ACC112 (cell line): ENCODE measurements around the gene SLC23A3.

Experiments
- H2AFZ ChIP-seq: fragments of 200-600 bp; sonication (generic); one replicate; pipeline ENCODE4 v1.6.0; 2017; ENCODE audit warnings: antibody characterized with exemption, low read length; ENCODE audit not compliant: unreplicated experiment
- H3K27ac ChIP-seq: fragments of 200-600 bp; sonication (generic); 2 replicates; pipeline ENCODE4 v1.5.1; 2014; ENCODE audit warnings: low read depth, mild to moderate bottlenecking, antibody characterized with exemption, low read length, moderate library complexity
- H3K27me3 ChIP-seq: fragments of 200-600 bp; sonication (generic); 2 replicates; pipeline ENCODE4 v1.6.1; 2014; ENCODE audit warnings: mild to moderate bottlenecking, antibody characterized with exemption, low read length, moderate library complexity, mixed read lengths; ENCODE audit not compliant: insufficient read depth
- H3K36me3 ChIP-seq: fragments of 200-600 bp; sonication (generic); 2 replicates; pipeline ENCODE4 v1.6.1; 2016; ENCODE audit warnings: mild to moderate bottlenecking, antibody characterized with exemption, low read length, moderate library complexity, mixed read lengths; ENCODE audit not compliant: insufficient read depth
- H3K4me1 ChIP-seq: fragments of 200-600 bp; sonication (generic); one replicate; pipeline ENCODE4 v1.6.1; 2016; ENCODE audit warnings: low read length, mixed read lengths; ENCODE audit not compliant: insufficient read depth, unreplicated experiment, control insufficient read depth
- H3K4me3 ChIP-seq: fragments of 200-600 bp; sonication (generic); 2 replicates; pipeline ENCODE4 v1.5.1; 2014; ENCODE audit warnings: mild to moderate bottlenecking, low read depth, low read length
- H3K79me2 ChIP-seq: fragments of 200-600 bp; sonication (generic); one replicate; pipeline ENCODE4 v1.6.0; 2016; ENCODE audit warnings: low read length; ENCODE audit not compliant: control insufficient read depth, unreplicated experiment, insufficient read depth

Gene SLC23A3

DNA sequence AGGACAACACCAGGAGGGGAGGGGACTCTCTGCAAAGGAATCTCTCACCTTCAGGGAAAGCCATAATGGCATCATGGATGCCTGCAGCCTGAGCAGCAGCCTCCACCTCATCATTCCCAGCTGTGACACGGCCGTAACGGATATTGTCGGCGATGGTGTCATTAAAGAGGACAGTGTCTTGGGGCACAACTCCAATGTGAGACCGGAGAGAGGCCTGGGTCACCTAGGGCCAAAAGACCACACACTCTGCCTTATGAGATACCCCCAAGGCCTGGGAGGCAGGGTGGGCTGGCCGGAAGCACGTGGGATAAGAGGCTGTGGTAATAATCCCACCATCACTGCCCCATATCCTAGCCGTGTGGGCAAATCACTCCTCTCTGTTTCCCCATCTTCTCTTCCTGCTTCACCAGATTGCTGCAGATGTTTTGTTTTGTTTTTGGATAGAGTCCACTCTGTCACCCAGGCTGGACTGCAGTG is 41.1 kb upstream of the SLC23A3 start:
- Histone ChIP-seq H2AFZ (no peak overlapping the region), H3K27ac (no peak overlapping the region), H3K27me3 (no peaks in the 10 kb centered on the region), H3K4me3 (no peak overlapping the region), H3K79me2 (peaks cover 2% of the 10 kb centered on the region), H3K36me3 (peaks cover 14% of the 10 kb centered on the region; the same call in 1 of the 2 replicates), H3K4me1 (peaks cover 22% of the 10 kb centered on the region)

DNA sequence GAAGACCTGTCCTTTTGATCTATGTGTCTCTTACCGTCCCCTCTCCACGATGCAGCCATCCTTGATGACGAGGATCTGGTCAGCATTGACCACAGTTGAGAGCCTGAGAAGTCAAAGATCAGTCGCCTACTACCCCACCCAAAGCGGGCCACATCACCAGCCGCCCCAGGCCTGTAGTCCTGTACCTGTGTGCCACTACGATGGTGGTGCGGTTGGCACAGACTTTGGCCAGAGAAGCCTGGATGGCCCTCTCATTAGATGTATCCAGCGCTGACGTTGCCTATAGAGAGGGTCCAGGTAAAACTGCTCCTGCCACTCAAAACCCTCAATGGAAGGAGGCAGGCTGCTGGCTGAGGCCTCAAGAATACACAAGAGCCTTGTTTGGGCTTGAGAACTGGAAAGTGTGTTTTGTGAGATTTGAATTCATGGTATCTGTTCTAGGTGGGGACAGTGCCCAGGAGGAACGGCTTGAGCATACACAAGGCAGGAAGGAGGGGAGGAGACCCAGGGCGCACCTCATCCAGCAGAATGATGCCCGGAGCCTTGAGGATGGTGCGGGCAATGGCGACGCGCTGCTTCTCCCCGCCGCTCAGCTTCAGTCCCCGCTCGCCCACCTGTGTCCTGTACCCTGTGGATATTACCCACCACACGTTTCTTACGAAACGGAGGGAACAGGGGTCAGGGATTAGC is 40.5 kb upstream of the SLC23A3 start:
- Histone ChIP-seq H3K4me3 (no peak overlapping the region), H3K27me3 (no peaks in the 10 kb centered on the region), H3K27ac (no peak overlapping the region), H3K4me1 (peaks cover 23% of the 10 kb centered on the region), H2AFZ (no peak overlapping the region), H3K36me3 (peaks cover 11% of the 10 kb centered on the region; the same call in 1 of the 2 replicates), H3K79me2 (no peaks in the 10 kb centered on the region)

DNA sequence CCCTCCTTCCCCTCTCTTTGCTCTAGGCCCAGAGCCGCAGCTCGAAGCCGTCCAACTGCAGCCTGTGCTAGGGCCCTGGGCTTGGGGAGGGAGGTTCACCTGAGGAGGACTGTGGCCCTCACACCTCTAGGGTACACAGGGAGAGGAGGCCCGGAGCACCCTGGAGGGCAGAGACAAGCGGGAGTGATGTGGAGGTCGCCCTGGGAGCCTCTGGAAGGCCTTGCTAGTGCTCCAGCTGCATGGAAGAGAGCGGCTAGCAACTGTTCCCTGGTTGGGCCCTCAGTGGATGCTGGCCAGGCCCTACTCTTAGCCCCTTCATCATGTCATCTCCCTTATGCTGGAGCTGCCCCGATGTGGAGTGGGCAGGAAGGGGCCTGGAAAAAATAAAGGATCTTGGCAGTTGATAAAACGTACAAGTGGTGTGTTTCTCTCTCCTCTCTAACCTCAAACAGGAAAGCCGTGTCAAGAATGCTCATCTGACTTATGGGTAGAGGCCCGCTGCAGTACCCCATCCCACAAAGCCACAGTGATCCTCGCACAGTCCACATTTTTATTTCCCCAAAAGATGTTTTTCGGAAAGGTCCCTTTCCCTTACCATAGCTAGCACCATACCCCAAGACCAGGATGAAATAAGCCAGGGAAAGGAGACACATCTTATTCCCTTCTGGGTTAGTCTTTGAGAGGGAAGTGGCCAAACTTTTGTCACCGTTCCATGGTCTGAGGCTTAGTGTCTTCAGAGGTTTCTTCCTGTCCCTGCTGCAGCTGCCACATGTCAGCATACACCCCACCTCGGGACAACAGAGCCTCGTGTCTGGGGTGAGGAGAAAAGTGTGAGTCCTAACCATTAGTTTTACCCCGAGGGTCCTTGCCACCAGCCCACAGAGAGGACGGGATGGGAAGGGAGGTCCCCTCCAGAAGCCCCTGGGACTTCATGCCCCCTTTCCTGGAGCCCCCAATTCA is 39.7 kb upstream of the SLC23A3 start:
- Histone ChIP-seq H3K4me3 (no peak overlapping the region), H3K4me1 (peaks cover 23% of the 10 kb centered on the region), H3K36me3 (peaks cover 5% of the 10 kb centered on the region; the same call in 1 of the 2 replicates), H3K27me3 (no peaks in the 10 kb centered on the region), H3K27ac (no peak overlapping the region), H3K79me2 (no peaks in the 10 kb centered on the region), H2AFZ (no peak overlapping the region)

DNA sequence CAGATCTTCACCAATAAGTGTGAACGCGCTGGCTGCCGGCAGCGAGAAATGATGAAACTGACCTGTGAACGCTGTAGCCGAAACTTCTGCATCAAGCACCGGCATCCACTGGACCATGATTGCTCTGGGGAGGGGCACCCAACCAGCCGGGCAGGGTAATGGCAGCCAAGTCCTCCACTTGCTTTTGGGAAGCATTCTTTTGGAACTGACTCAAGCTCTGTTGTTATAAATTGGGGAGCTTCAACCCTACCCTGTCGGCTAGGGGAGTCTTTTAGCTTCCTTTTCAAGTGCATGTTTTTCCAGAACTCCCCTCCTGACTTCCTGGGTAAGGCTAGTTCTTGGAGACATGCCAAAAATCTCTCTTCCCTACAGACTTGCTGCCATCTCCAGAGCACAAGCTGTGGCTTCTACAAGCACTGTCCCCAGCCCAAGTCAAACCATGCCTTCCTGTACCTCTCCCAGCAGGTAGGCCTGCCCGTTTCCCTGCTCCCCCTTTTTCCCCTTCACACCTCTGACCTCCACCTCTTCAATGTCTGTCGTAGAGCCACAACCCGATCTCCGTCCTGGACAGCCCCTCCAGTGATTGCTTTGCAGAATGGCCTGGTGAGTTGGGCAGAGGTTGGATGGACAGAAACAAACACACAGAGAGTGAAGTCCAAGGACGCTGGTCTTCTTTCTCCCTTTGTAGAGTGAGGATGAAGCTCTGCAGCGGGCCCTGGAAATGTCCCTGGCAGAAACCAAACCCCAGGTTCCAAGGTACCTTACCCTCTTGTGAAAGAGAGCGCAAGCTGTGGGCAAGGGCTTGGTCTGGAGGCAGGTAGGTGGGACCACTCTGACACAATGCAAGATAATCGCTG is 38.3 kb upstream of the SLC23A3 start:
- Histone ChIP-seq H3K4me3 (peak overlapping the region; percentile 86), H2AFZ (no peak overlapping the region)

DNA sequence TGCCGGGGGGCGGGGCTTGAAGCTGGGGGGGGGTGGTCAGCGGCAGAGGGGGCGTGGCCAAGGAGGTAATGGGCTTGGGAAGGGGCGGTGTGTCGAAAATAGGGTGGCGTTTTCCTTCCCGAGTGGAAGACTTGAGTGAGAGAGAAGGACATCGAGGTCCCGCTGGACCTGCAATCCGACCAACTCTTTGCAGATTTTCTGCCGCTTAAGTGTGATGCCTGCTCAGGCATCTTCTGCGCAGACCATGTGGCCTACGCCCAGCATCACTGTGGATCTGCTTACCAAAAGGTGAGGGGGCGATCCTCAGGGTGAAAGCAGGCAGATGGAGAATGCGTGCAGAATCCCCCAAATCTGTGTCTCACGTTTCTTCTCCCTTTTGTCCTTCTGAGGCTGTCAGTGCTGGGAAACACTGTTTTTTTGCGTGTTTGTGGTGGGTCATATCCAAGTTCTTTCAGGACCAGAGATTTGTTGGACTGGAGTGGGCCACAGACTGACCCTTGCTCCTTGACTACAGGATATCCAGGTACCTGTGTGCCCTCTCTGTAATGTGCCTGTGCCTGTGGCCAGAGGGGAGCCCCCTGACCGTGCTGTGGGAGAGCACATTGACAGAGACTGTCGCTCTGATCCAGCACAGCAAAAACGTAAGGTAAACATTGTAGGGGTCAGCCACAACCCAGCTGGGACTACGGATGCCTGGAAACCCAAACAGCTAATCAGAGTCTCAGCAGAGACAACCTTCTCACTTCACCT is 37.5 kb upstream of the SLC23A3 start:
- H3K27me3 ChIP-seq: no peaks in the 10 kb centered on the region

More for the DNA sequence above, 38.3 kb upstream of the SLC23A3 start:
- Histone ChIP-seq H3K36me3 (peaks cover 2% of the 10 kb centered on the region; the same call in 1 of the 2 replicates), H3K27me3 (no peaks in the 10 kb centered on the region), H3K79me2 (no peaks in the 10 kb centered on the region), H3K4me1 (peaks cover 23% of the 10 kb centered on the region), H3K27ac (0 out of 2 replicates have a peak overlapping the region, but pooled peaks have one; percentile 25)

GRCh38 chr2:219206328-219207133 is 36.7 kb upstream of the SLC23A3 start, which contains the start of gene ZFAND2B:
ZFAND2B (plus strand) TSS chr2:219206782; CDS start chr2:219206988, 206 bp downstream.
- no peaks in the 10 kb centered on the region for H3K27me3 ChIP-seq
- H3K4me3 ChIP-seq: peak within 1 kb of the TSS; percentile 86
- H3K27ac ChIP-seq: peak within 1 kb of the TSS; percentile 71
- peaks cover 23% of the 10 kb centered on the region for H3K4me1 ChIP-seq
- H2AFZ ChIP-seq: peak within 1 kb of the TSS; percentile 88
- no peaks in the 10 kb centered on the region for H3K79me2 ChIP-seq
- H3K36me3 ChIP-seq: peaks cover 2% of the 10 kb centered on the region; the same call in 1 of the 2 replicates

More for the DNA sequence above, 37.5 kb upstream of the SLC23A3 start:
- Histone ChIP-seq H3K4me3 (peak overlapping the region; percentile 86), H3K36me3 (peaks cover 2% of the 10 kb centered on the region; the same call in 1 of the 2 replicates), H3K79me2 (no peaks in the 10 kb centered on the region), H3K4me1 (peaks cover 23% of the 10 kb centered on the region), H2AFZ (no peak overlapping the region), H3K27ac (peak overlapping the region; percentile 71)

- peaks cover 23% of the 10 kb centered on the region for H3K4me1 ChIP-seq
- no peaks in the 10 kb centered on the region for H3K79me2 ChIP-seq
- H2AFZ ChIP-seq: peak overlapping the region; percentile 88
- peak overlapping the region; percentile 71 for H3K27ac ChIP-seq
- H3K27me3 ChIP-seq: no peaks in the 10 kb centered on the region
- H3K36me3 ChIP-seq: peaks cover 2% of the 10 kb centered on the region; the same call in 1 of the 2 replicates
- H3K4me3 ChIP-seq: peak overlapping the region; percentile 86
Measured at GRCh38 chr2:219205981-219206327, 36.1 kb upstream of the SLC23A3 start.

DNA sequence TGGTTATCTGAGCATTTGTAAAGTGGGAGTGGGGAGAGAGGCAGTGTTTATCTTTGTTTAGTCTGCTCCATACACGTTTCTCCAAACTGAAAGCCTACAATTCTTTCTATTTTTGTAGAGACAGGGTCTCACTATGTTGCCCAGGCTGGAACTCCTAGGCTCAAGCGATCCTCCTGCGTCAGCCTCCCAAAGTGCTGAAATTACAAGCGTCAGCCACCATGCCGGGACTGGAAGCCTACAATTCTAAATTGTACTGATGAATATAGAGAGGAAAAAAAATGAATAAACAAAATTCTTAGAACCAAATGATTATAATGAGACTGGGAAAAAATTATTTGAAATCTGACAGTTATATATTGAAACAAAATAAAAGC is 35.3 kb upstream of the SLC23A3 start:
- H3K79me2 ChIP-seq: no peaks in the 10 kb centered on the region
- H2AFZ ChIP-seq: no peak overlapping the region

More for the DNA sequence above, 35.3 kb upstream of the SLC23A3 start:
- H3K4me1 ChIP-seq: peaks cover 23% of the 10 kb centered on the region
- H3K27me3 ChIP-seq: no peaks in the 10 kb centered on the region
- H3K4me3 ChIP-seq: no peak overlapping the region
- H3K27ac ChIP-seq: no peak overlapping the region
- H3K36me3 ChIP-seq: peaks cover 2% of the 10 kb centered on the region; the same call in 1 of the 2 replicates
